ENCODE measurements around the gene FMNL2. TPM values are rescaled to one million over a fixed set of nuclear protein-coding genes. Genes with fewer than 3 reads are reported as not detected.
A peak's percentile ranks its signal among the peaks of the same experiment; 100 is the strongest.

The FMNL2 gene
- total RNA-seq, 1 experiment from 2014 or later = 29.0 TPM

DNA sequence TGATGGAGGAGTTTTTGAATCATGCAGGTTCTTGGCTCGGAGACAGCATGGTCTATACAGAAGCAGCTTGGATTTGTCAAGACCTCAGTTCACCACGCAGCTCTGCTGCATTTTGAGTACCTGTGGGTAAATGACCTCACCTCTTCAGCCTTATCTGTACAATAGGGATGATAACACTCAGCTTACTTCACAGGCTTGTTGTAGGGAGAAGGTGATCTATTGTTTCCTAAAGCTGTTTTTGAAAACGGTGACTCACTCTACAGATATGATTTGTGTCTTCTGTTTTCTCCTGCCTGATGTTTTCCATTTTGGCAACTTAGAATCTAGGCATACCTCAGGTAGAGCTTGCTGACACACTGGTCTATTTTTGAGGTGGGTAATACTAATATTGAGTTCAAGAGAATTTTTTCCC, 80.3 kb downstream of the FMNL2 start:
- no TSS peak for BruUV-seq (replicated peaks)
- H3K4me2 ChIP-seq = peak overlapping the region; percentile 55
- H3K4me1 ChIP-seq (replicated peaks; ENCODE audit: insufficient read depth) = peaks cover 62% of the 10 kb centered on the region
- TF ChIP-seq, protein P1, sequence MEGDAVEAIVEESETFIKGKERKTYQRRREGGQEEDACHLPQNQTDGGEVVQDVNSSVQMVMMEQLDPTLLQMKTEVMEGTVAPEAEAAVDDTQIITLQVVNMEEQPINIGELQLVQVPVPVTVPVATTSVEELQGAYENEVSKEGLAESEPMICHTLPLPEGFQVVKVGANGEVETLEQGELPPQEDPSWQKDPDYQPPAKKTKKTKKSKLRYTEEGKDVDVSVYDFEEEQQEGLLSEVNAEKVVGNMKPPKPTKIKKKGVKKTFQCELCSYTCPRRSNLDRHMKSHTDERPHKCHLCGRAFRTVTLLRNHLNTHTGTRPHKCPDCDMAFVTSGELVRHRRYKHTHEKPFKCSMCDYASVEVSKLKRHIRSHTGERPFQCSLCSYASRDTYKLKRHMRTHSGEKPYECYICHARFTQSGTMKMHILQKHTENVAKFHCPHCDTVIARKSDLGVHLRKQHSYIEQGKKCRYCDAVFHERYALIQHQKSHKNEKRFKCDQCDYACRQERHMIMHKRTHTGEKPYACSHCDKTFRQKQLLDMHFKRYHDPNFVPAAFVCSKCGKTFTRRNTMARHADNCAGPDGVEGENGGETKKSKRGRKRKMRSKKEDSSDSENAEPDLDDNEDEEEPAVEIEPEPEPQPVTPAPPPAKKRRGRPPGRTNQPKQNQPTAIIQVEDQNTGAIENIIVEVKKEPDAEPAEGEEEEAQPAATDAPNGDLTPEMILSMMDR (conservative IDR thresholded peaks at IDR 0.05) = no peak
- no peak for TF ChIP-seq EZH2 (IDR thresholded peaks at IDR 0.05; ENCODE audit: low read depth)
- ChIA-PET POLR2A (ENCODE audit: unreplicated experiment) (interaction anchor here (0.5 to 1.1 kb wide), 5 partner anchors 14 to 644 kb away, joined by 3 to 10 read pairs (median 4); no protein-coding TSS in a partner anchor), CTCF (interaction anchor here (1.0 kb wide), 1 partner anchor 14 kb away, joined by 6 read pairs; no protein-coding TSS in a partner anchor)
- H3K79me2 ChIP-seq (ENCODE audit: low read depth) = peaks cover 91% of the 10 kb centered on the region
- no peaks in the 10 kb centered on the region; the same call in 1 of the 2 replicates for H4K20me1 ChIP-seq (ENCODE audit: insufficient read depth)
- H3K4me3 ChIP-seq = no peak overlapping the region
- no peaks in the 10 kb centered on the region for H3K9me2 ChIP-seq (ENCODE audit: insufficient read depth)
- no peaks in the 10 kb centered on the region for H3K27me3 ChIP-seq (ENCODE audit: insufficient read depth, low read depth)
- no peaks in the 10 kb centered on the region for H3K36me3 ChIP-seq (ENCODE audit: low read depth)
- peaks cover 36% of the 10 kb centered on the region for H3F3A ChIP-seq (ENCODE audit: insufficient read depth, low read depth)
- no peak overlapping the region for H2AFZ ChIP-seq
- H3K9me3 ChIP-seq (ENCODE audit: insufficient read depth, low read depth) = no peaks in the 10 kb centered on the region
- peak; percentile 33 to 88 for DNase-seq
- peak overlapping the region; percentile 60 for H3K27ac ChIP-seq
- intact Hi-C loops (cut with micrococcal nuclease; ENCODE audit: unreplicated experiment) = loop anchor here (10.0 kb wide), 1 partner anchor 300 kb away; the partner anchor contains the start of genes ARL6IP6 and PRPF40A

DNA sequence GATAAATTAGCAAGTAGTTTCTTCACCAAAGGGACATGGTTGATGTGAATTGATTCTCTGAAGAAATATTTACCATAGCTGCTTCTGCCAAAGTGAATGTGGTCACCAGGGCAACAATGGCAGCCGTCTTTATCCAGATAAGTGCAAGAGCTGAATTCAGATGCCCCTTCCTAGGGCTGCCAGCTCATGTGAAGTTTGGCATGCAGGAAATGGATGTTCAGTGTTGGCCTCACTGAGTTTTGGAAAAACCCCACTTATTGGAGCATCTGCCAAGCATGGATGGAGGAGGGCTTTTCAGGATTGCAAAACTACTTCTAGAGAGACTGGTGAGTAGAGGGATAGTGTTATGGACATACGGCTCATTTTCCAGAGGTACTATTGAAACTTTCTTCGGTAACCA, 80.8 kb downstream of the FMNL2 start:
- Histone ChIP-seq H2AFZ (no peak overlapping the region), H3K9me3 (ENCODE audit: insufficient read depth, low read depth) (no peaks in the 10 kb centered on the region), H3K27ac (peak overlapping the region; percentile 60), H3K4me1 (replicated peaks; ENCODE audit: insufficient read depth) (peaks cover 62% of the 10 kb centered on the region), H3K4me2 (peak overlapping the region; percentile 55), H3K27me3 (ENCODE audit: insufficient read depth, low read depth) (no peaks in the 10 kb centered on the region), H3K79me2 (ENCODE audit: low read depth) (peaks cover 89% of the 10 kb centered on the region), H3K9me2 (ENCODE audit: insufficient read depth) (no peaks in the 10 kb centered on the region), H4K20me1 (ENCODE audit: insufficient read depth) (no peaks in the 10 kb centered on the region; the same call in 1 of the 2 replicates), H3K4me3 (no peak overlapping the region), H3K36me3 (ENCODE audit: low read depth) (no peaks in the 10 kb centered on the region), H3F3A (ENCODE audit: insufficient read depth, low read depth) (peaks cover 42% of the 10 kb centered on the region)
- ChIA-PET POLR2A (ENCODE audit: unreplicated experiment) (interaction anchor here (0.6 kb wide), 1 partner anchor 53 kb away, joined by 3 read pairs; no protein-coding TSS in a partner anchor), CTCF (interaction anchor here (1.0 kb wide), 1 partner anchor 13 kb away, joined by 6 read pairs; no protein-coding TSS in a partner anchor)
- no TSS peak for BruUV-seq (replicated peaks)
- DNase-seq = no peak
- TF ChIP-seq, protein P1 (conservative IDR thresholded peaks at IDR 0.05) = no peak
- no peak for TF ChIP-seq EZH2 (IDR thresholded peaks at IDR 0.05; ENCODE audit: low read depth)
- intact Hi-C loops (cut with micrococcal nuclease; ENCODE audit: unreplicated experiment) = loop anchor here (10.0 kb wide), 1 partner anchor 299 kb away; the partner anchor contains the start of genes ARL6IP6 and PRPF40A

DNA sequence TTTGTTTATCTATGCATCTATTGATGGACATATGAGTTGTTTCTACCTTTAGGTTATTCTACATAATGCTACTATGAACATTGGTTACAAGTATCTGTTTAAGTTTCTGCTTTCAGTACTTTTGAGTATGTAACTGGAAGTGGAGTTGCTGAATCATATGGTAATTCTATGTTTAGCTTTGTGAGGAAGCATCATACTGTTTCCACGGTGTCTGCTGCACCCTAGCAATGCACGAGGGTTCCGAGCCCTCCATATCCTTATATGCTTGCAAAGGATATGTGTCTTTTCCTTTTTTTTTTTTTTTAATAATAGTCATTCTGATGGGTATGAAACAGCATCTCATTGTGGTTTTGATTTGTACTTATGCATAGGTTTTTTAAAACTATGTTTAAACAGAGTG, 83.7 kb downstream of the FMNL2 start:
- H3K4me2 ChIP-seq = no peak overlapping the region
- DNase-seq = no peak
- peaks cover 81% of the 10 kb centered on the region for H3K79me2 ChIP-seq (ENCODE audit: low read depth)
- no peak overlapping the region for H2AFZ ChIP-seq
- H3K4me1 ChIP-seq (replicated peaks; ENCODE audit: insufficient read depth) = peaks cover 58% of the 10 kb centered on the region
- H4K20me1 ChIP-seq (ENCODE audit: insufficient read depth) = no peaks in the 10 kb centered on the region; the same call in 1 of the 2 replicates
- BruUV-seq (replicated peaks) = no TSS peak
- peaks cover 54% of the 10 kb centered on the region for H3F3A ChIP-seq (ENCODE audit: insufficient read depth, low read depth)
- TF ChIP-seq, protein P1 (conservative IDR thresholded peaks at IDR 0.05) = no peak
- no peak for TF ChIP-seq EZH2 (IDR thresholded peaks at IDR 0.05; ENCODE audit: low read depth)
- intact Hi-C loops (cut with micrococcal nuclease; ENCODE audit: unreplicated experiment) = loop anchor here (10.0 kb wide), 1 partner anchor 296 kb away; the partner anchor contains the start of genes ARL6IP6 and PRPF40A
- H3K27me3 ChIP-seq (ENCODE audit: insufficient read depth, low read depth) = no peaks in the 10 kb centered on the region
- H3K4me3 ChIP-seq = no peak overlapping the region
- CTCF ChIA-PET = no interaction called here
- POLR2A ChIA-PET (ENCODE audit: unreplicated experiment) = no interaction called here
- no peaks in the 10 kb centered on the region for H3K36me3 ChIP-seq (ENCODE audit: low read depth)
- H3K9me3 ChIP-seq (ENCODE audit: insufficient read depth, low read depth) = no peaks in the 10 kb centered on the region
- H3K9me2 ChIP-seq (ENCODE audit: insufficient read depth) = no peaks in the 10 kb centered on the region
- no peak overlapping the region for H3K27ac ChIP-seq

All from PC-9 (cell line).